Measurements from ENCODE around the gene CNDP2.

DNA sequence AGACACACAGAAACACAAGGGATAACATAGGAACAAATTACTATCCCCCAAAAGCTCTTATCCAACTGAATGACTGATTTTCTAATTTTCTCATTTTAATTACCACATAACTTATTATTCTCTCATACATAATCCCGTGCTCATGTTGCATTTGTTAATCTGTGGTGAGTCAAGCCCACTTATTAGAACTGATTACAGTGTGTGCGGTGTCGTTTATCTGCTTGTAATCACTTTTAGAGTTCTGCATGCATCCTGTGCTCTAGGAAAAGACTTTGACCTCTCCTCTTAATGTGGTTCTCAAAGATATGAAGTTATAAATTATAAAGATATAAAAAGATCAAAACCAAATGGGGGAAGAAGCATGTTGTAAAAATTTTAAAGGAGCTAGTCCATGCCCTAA is 67.8 kb downstream of the CNDP2 start:
- TF ChIP-seq CTCF (IDR thresholded peaks at IDR 0.05; ENCODE audit: low read length) (no peak), EZH2 (optimal IDR thresholded peaks at IDR 0.05; ENCODE audit: low read depth, low read length) (no peak)

Measured in MM.1S (cell line).